SJSA1 (cell line): ENCODE data around the gene PSMD14. TPM values are rescaled to one million over a fixed set of nuclear protein-coding genes. Genes with fewer than 3 reads are reported as not detected.
"Not testable (repeated sequence)": the region's sequence is repeated elsewhere in the genome, so short reads cannot be mapped to it uniquely, and the experiment has no call there.

ENCODE experiments used
- DNase-seq, 2 experiments: peaks; one replicate each; pipeline ENCODE4 v3.0.0-alpha.2; 2015 to 2020; ENCODE audit warnings: low spot score in 2 of 2, low read depth in 1 of 2
- H3K27ac ChIP-seq: fragments of 250-450 bp; sonication (Bioruptor Pico); 2 replicates; pipeline ENCODE4 v1.5.1; 2020; ENCODE audit warnings: mild to moderate bottlenecking, moderate library complexity
- H3K27me3 ChIP-seq: fragments of 250-450 bp; sonication (Bioruptor Pico); replicated peaks from 2 replicates; pipeline ENCODE4 v1.5.1; 2020; ENCODE audit warnings: mild to moderate bottlenecking, moderate library complexity
- H3K36me3 ChIP-seq: fragments of 250-450 bp; sonication (Bioruptor Pico); 2 replicates; pipeline ENCODE4 v1.5.1; 2020; ENCODE audit warnings: mild to moderate bottlenecking
- H3K4me1 ChIP-seq: fragments of 250-450 bp; sonication (Bioruptor Pico); replicated peaks from 2 replicates; pipeline ENCODE4 v1.6.1; 2021; ENCODE audit warnings: mild to moderate bottlenecking
- H3K4me3 ChIP-seq: fragments of 250-450 bp; sonication (Bioruptor Pico); 2 replicates; pipeline ENCODE4 v1.5.1; 2020; ENCODE audit warnings: mild to moderate bottlenecking
- H3K9me3 ChIP-seq: fragments of 250-450 bp; sonication (Bioruptor Pico); replicated peaks from 2 replicates; pipeline ENCODE4 v1.5.1; 2020; ENCODE audit warnings: mild to moderate bottlenecking
- total RNA-seq: library from RNA; depleted of rRNA; stranded (reverse); fragments of >200 nt; shearing (Covaris generic); gene quantifications from 2 replicates; pipeline ENCODE4 v1.2.3, GENCODE V29; 2014; rRNA removed

The PSMD14 gene
- 232 and 239 TPM in 2 replicates for total RNA-seq

- Histone ChIP-seq H3K9me3 (no peaks in the 10 kb centered on the region), H3K27me3 (no peaks in the 10 kb centered on the region), H3K4me1 (peaks cover 7% of the 10 kb centered on the region; the same call in 1 of the 2 replicates), H3K36me3 (peaks cover 12% of the 10 kb centered on the region; the same call in 1 of the 2 replicates), H3K27ac (peak within 1 kb of the TSS; percentile 91), H3K4me3 (peak within 1 kb of the TSS; percentile 68)
- DNase-seq: peak; percentile 93 to 97
These were observed at the start of gene PSMD14 for GRCh38 chr2:161308178-161308955. TSS of gene PSMD14 (plus strand) at chr2:161308425. CDS start at chr2:161318826, 10,401 bp downstream.

GRCh38 chr2:161265874-161266273, 42.4 kb upstream of the PSMD14 start:
- H3K27me3 ChIP-seq: no peaks in the 10 kb centered on the region
- H3K27ac ChIP-seq: no peak overlapping the region
- no peak overlapping the region for H3K4me3 ChIP-seq
- no peak for DNase-seq
- H3K9me3 ChIP-seq: no peaks in the 10 kb centered on the region
- H3K4me1 ChIP-seq: no peaks in the 10 kb centered on the region
- H3K36me3 ChIP-seq: no peaks in the 10 kb centered on the region

- H3K9me3 ChIP-seq: no peaks in the 10 kb centered on the region
- no peak for DNase-seq
- no peak overlapping the region for H3K4me3 ChIP-seq
- H3K27me3 ChIP-seq: no peaks in the 10 kb centered on the region
- H3K4me1 ChIP-seq: no peaks in the 10 kb centered on the region
- H3K36me3 ChIP-seq: no peaks in the 10 kb centered on the region
- no peak overlapping the region for H3K27ac ChIP-seq
These were observed 39.1 kb upstream of the PSMD14 start for GRCh38 chr2:161269111-161269510.

- Histone ChIP-seq H3K4me3 (no peak overlapping the region), H3K36me3 (no peaks in the 10 kb centered on the region)
- peak in 1 of 2 experiments; percentile 64 for DNase-seq
These were observed 35.0 kb upstream of the PSMD14 start for GRCh38 chr2:161273038-161273760.

GRCh38 chr2:161278564-161279229, 29.5 kb upstream of the PSMD14 start:
- H3K4me3 ChIP-seq, H3K9me3 ChIP-seq, H3K27ac ChIP-seq, H3K27me3 ChIP-seq, H3K36me3 ChIP-seq, DNase-seq, H3K4me1 ChIP-seq: not testable (repeated sequence)

More at GRCh38 chr2:161273038-161273760, 35.0 kb upstream of the PSMD14 start:
- H3K27me3 ChIP-seq: no peaks in the 10 kb centered on the region
- no peaks in the 10 kb centered on the region for H3K4me1 ChIP-seq
- no peak overlapping the region for H3K27ac ChIP-seq
- H3K9me3 ChIP-seq: no peaks in the 10 kb centered on the region

GRCh38 chr2:161279230-161279815, 28.9 kb upstream of the PSMD14 start:
- H3K4me3 ChIP-seq, H3K27me3 ChIP-seq, DNase-seq, H3K9me3 ChIP-seq, H3K4me1 ChIP-seq, H3K27ac ChIP-seq, H3K36me3 ChIP-seq: not testable (repeated sequence)

- DNase-seq: peak in 1 of 2 experiments; percentile 81
- not testable (repeated sequence) for H3K27me3 ChIP-seq, H3K27ac ChIP-seq, H3K36me3 ChIP-seq, H3K4me1 ChIP-seq, H3K4me3 ChIP-seq, H3K9me3 ChIP-seq
These were observed 27.3 kb upstream of the PSMD14 start for GRCh38 chr2:161280906-161281323.

GRCh38 chr2:161281615-161282310, 26.5 kb upstream of the PSMD14 start:
- H3K4me3 ChIP-seq, H3K4me1 ChIP-seq, H3K9me3 ChIP-seq, H3K36me3 ChIP-seq, H3K27ac ChIP-seq, H3K27me3 ChIP-seq: not testable (repeated sequence)
- peak in 1 of 2 experiments; percentile 49 for DNase-seq

GRCh38 chr2:161282311-161282644, 25.9 kb upstream of the PSMD14 start:
- H3K4me1 ChIP-seq, H3K36me3 ChIP-seq, H3K4me3 ChIP-seq, DNase-seq, H3K27ac ChIP-seq, H3K27me3 ChIP-seq, H3K9me3 ChIP-seq: not testable (repeated sequence)

- Histone ChIP-seq H3K27ac (no peak overlapping the region), H3K4me1 (no peaks in the 10 kb centered on the region), H3K27me3 (no peaks in the 10 kb centered on the region), H3K36me3 (no peaks in the 10 kb centered on the region), H3K4me3 (no peak overlapping the region), H3K9me3 (no peaks in the 10 kb centered on the region)
- no peak for DNase-seq
These were observed 24.3 kb upstream of the PSMD14 start for GRCh38 chr2:161283926-161284325.

- H3K4me1 ChIP-seq: no peaks in the 10 kb centered on the region
- H3K36me3 ChIP-seq: 0 out of 2 replicates have a peak, but pooled peaks cover 3% of the 10 kb centered on the region
- no peaks in the 10 kb centered on the region for H3K9me3 ChIP-seq
- no peak overlapping the region for H3K4me3 ChIP-seq
- no peak for DNase-seq
- H3K27me3 ChIP-seq: no peaks in the 10 kb centered on the region
- H3K27ac ChIP-seq: no peak overlapping the region
These were observed 4.6 kb upstream of the PSMD14 start for GRCh38 chr2:161303535-161304050.

GRCh38 chr2:161306919-161307318, 1.3 kb upstream of the PSMD14 start:
- H3K4me3 ChIP-seq: no peak overlapping the region
- no peaks in the 10 kb centered on the region for H3K9me3 ChIP-seq
- H3K4me1 ChIP-seq: peaks cover 7% of the 10 kb centered on the region; the same call in 1 of the 2 replicates
- peaks cover 8% of the 10 kb centered on the region; the same call in 1 of the 2 replicates for H3K36me3 ChIP-seq
- H3K27me3 ChIP-seq: no peaks in the 10 kb centered on the region
- H3K27ac ChIP-seq: no peak overlapping the region
- no peak for DNase-seq

GRCh38 chr2:161307676-161308075, 549 bp upstream of the PSMD14 start:
- no peak for DNase-seq
- H3K4me1 ChIP-seq: peaks cover 7% of the 10 kb centered on the region; the same call in 1 of the 2 replicates
- H3K36me3 ChIP-seq: peaks cover 9% of the 10 kb centered on the region; the same call in 1 of the 2 replicates
- no peaks in the 10 kb centered on the region for H3K9me3 ChIP-seq
- peak overlapping the region; percentile 91 for H3K27ac ChIP-seq
- peak overlapping the region; percentile 68 for H3K4me3 ChIP-seq
- H3K27me3 ChIP-seq: no peaks in the 10 kb centered on the region
